H9 (cell line): ENCODE data around the gene ADAMTSL5. TPM values are rescaled to one million over a fixed set of nuclear protein-coding genes. Genes with fewer than 3 reads are reported as not detected.

ENCODE experiments used
- DNase-seq: peaks from one replicate; pipeline ENCODE4 v3.0.0-alpha.2; 2017
- H2AFZ ChIP-seq: one replicate; pipeline ENCODE4 v1.6.1; 2013; ENCODE audit warnings: mild to moderate bottlenecking, low read length, control low read depth, moderate library complexity
- H2AK5ac ChIP-seq: 2 replicates; pipeline ENCODE4 v1.6.1; 2013; ENCODE audit warnings: low read length, control low read depth, mixed read lengths; ENCODE audit not compliant: insufficient read length
- H2BK120ac ChIP-seq: one replicate; pipeline ENCODE4 v1.6.1; 2013; ENCODE audit warnings: low read depth, mild to moderate bottlenecking, low read length, control low read depth, inconsistent platforms; ENCODE audit not compliant: poor library complexity, severe bottlenecking
- H2BK12ac ChIP-seq: 2 replicates; pipeline ENCODE4 v1.6.1; 2013; ENCODE audit warnings: low read length, control low read depth, mixed read lengths, low read depth; ENCODE audit not compliant: insufficient read length
- H2BK15ac ChIP-seq: 2 replicates; pipeline ENCODE4 v1.6.1; 2013; ENCODE audit warnings: low read depth, low read length, control low read depth
- H2BK20ac ChIP-seq: one replicate; pipeline ENCODE4 v1.6.1; 2013; ENCODE audit warnings: low read depth, mild to moderate bottlenecking, low read length, control low read depth, inconsistent platforms; ENCODE audit not compliant: poor library complexity, severe bottlenecking
- H2BK5ac ChIP-seq: 2 replicates; pipeline ENCODE4 v1.6.1; 2013; ENCODE audit warnings: low read length, control low read depth, mixed read lengths; ENCODE audit not compliant: insufficient read length
- H3K14ac ChIP-seq: 2 replicates; pipeline ENCODE4 v1.6.1; 2013; ENCODE audit warnings: low read length, control low read depth; ENCODE audit not compliant: insufficient read depth
- H3K18ac ChIP-seq: 2 replicates; pipeline ENCODE4 v1.6.1; 2013; ENCODE audit warnings: low read depth, mild to moderate bottlenecking, mixed read lengths, low read length, control low read depth; ENCODE audit not compliant: insufficient read length
- H3K23ac ChIP-seq: 2 replicates; pipeline ENCODE4 v1.6.1; 2013; ENCODE audit warnings: low read length, control low read depth, mixed read lengths, low read depth; ENCODE audit not compliant: insufficient read length
- H3K23me2 ChIP-seq: 2 replicates; pipeline ENCODE4 v1.6.1; 2013; ENCODE audit warnings: low read depth, mild to moderate bottlenecking, mixed read lengths, low read length, control low read depth; ENCODE audit not compliant: insufficient read length, poor library complexity, severe bottlenecking
- H3K27ac ChIP-seq: 2 replicates; pipeline ENCODE4 v1.5.1; 2013; ENCODE audit warnings: low read length, control low read depth, mixed read lengths, low read depth; ENCODE audit not compliant: insufficient read length
- H3K27me3 ChIP-seq: 2 replicates; pipeline ENCODE4 v1.6.1; 2013; ENCODE audit warnings: low read length, control low read depth, inconsistent platforms; ENCODE audit not compliant: insufficient read depth
- H3K4ac ChIP-seq: 2 replicates; pipeline ENCODE4 v1.6.1; 2013; ENCODE audit warnings: low read depth, mild to moderate bottlenecking, control low read depth, inconsistent platforms, low read length, moderate library complexity
- H3K4me1 ChIP-seq: 2 replicates; pipeline ENCODE4 v1.6.1; 2013; ENCODE audit warnings: low read length, control low read depth, inconsistent platforms; ENCODE audit not compliant: insufficient read depth
- H3K4me2 ChIP-seq: 2 replicates; pipeline ENCODE4 v1.6.1; 2013; ENCODE audit warnings: low read length, control low read depth, mixed read lengths; ENCODE audit not compliant: insufficient read length, insufficient read depth
- H3K56ac ChIP-seq: 2 replicates; pipeline ENCODE4 v1.6.1; 2013; ENCODE audit warnings: low read depth, mild to moderate bottlenecking, mixed read lengths, low read length, control low read depth; ENCODE audit not compliant: insufficient read length
- H3K79me1 ChIP-seq: 2 replicates; pipeline ENCODE4 v1.6.1; 2013; ENCODE audit warnings: low read depth, mild to moderate bottlenecking, moderate library complexity, low read length, control low read depth, inconsistent platforms; ENCODE audit not compliant: insufficient read depth, poor library complexity, severe bottlenecking
- H3K79me2 ChIP-seq: 2 replicates; pipeline ENCODE4 v1.6.1; 2013; ENCODE audit warnings: low read length, control low read depth, inconsistent platforms; ENCODE audit not compliant: insufficient read depth
- H3K9ac ChIP-seq: 2 replicates; pipeline ENCODE4 v1.6.1; 2013; ENCODE audit warnings: low read length, control low read depth, mixed read lengths; ENCODE audit not compliant: insufficient read length; ENCODE audit errors: extremely low read depth
- H3K9me3 ChIP-seq: one replicate; pipeline ENCODE4 v1.6.1; 2013; ENCODE audit warnings: low read depth, low read length, inconsistent platforms; ENCODE audit not compliant: control insufficient read depth
- H3T11ph ChIP-seq: one replicate; pipeline ENCODE4 v1.6.1; 2013; ENCODE audit warnings: mild to moderate bottlenecking, low read length, control low read depth, inconsistent platforms
- H4K20me1 ChIP-seq: one replicate; pipeline ENCODE4 v1.6.1; 2013; ENCODE audit not compliant: control insufficient read depth, insufficient read length, insufficient read depth
- H4K5ac ChIP-seq: 2 replicates; pipeline ENCODE4 v1.6.1; 2013; ENCODE audit warnings: low read depth, mild to moderate bottlenecking, mixed read lengths, low read length, control low read depth; ENCODE audit not compliant: insufficient read length
- H4K8ac ChIP-seq: replicated peaks from 2 replicates; pipeline ENCODE4 v1.6.1; 2013; ENCODE audit warnings: low read length, control low read depth, mixed read lengths, low read depth; ENCODE audit not compliant: insufficient read length
- H4K91ac ChIP-seq: 2 replicates; pipeline ENCODE4 v1.6.1; 2013; ENCODE audit warnings: low read depth, mild to moderate bottlenecking, moderate library complexity, mixed read lengths, low read length, control low read depth; ENCODE audit not compliant: insufficient read length
- H3K27ac Mint-ChIP-seq, 3 experiments: 2 replicates in 2 of 3; 3 replicates in 1 of 3; pipeline ENCODE4 v1.8.0; 2020 to 2021; ENCODE audit warnings: mixed read lengths in 3 of 3, mild to moderate bottlenecking in 1 of 3, moderate library complexity in 1 of 3
- H3K27me3 Mint-ChIP-seq: 2 replicates; pipeline ENCODE4 v1.8.0; 2021; ENCODE audit warnings: low read depth, mild to moderate bottlenecking, moderate library complexity, mixed read lengths
- H3K36me3 Mint-ChIP-seq, 3 experiments: 2 replicates in 2 of 3; 3 replicates in 1 of 3; pipeline ENCODE4 v1.8.0; 2020 to 2021; ENCODE audit warnings: low read depth in 3 of 3, mixed read lengths in 3 of 3; ENCODE audit not compliant: insufficient read depth in 1 of 3
- H3K4me1 Mint-ChIP-seq, 2 experiments: 2 replicates each; pipeline ENCODE4 v1.8.0; 2020; ENCODE audit warnings: mixed read lengths in 2 of 2
- H3K4me3 Mint-ChIP-seq, 2 experiments: 2 replicates in 1 of 2; 3 replicates in 1 of 2; pipeline ENCODE4 v1.8.0; 2020 to 2021; ENCODE audit warnings: mild to moderate bottlenecking in 2 of 2, mixed read lengths in 2 of 2, moderate library complexity in 1 of 2
- H3K9me3 Mint-ChIP-seq, 2 experiments: 2 replicates in 1 of 2; 3 replicates in 1 of 2; pipeline ENCODE4 v1.8.0; 2020; ENCODE audit warnings: mild to moderate bottlenecking in 2 of 2, mixed read lengths in 2 of 2, moderate library complexity in 1 of 2
- WGBS: extraction: QIAGEN DNeasy Blood & Tissue Kit; methylation state at CpG from one replicate; pipeline ENCODE4 v1.1.7; 2013; ENCODE audit warnings: missing lambda C conversion rate, low lambda C conversion rate, mixed read lengths; ENCODE audit not compliant: insufficient read length; ENCODE audit errors: extremely low coverage; 5-methylcytosine and 5-hydroxymethylcytosine counted together
- total RNA-seq: library from RNA; stranded (reverse); gene quantifications from 2 replicates; pipeline ENCODE4 v1.2.1, GENCODE V29; 2021
- TF ChIP-seq, protein P1 (sequence below): fragments of 200-600 bp; sonication (generic); conservative IDR thresholded peaks from 3 replicates; pipeline ENCODE4 v1.8.0; 2021; ENCODE audit warnings: antibody characterized with exemption, mild to moderate bottlenecking

Gene ADAMTSL5
- total RNA-seq, 1 experiment from 2014 or later = 1.5 TPM

DNA sequence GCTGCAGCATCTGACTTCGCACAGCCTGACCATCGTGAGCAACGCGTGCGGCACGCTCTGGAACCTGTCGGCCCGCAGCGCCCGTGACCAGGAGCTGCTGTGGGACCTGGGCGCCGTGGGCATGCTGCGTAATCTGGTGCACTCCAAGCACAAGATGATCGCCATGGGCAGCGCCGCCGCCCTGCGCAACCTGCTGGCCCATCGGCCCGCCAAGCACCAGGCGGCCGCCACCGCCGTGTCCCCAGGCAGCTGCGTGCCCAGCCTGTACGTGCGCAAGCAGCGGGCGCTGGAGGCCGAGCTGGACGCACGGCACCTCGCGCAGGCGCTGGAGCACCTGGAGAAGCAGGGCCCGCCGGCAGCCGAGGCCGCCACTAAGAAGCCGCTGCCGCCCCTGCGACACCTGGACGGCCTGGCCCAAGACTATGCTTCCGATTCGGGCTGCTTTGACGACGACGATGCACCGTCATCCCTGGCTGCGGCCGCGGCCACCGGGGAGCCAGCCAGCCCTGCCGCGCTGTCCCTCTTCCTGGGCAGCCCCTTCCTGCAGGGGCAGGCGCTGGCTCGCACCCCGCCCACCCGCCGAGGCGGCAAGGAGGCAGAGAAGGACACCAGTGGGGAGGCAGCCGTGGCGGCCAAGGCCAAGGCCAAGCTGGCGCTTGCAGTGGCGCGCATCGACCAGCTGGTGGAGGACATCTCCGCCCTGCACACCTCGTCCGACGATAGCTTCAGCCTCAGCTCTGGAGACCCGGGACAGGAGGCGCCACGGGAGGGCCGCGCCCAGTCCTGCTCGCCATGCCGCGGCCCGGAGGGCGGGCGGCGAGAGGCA lies 47.4 kb downstream of the ADAMTSL5 start:
- Mint-ChIP-seq H3K27me3 (peaks cover 71% of the 10 kb centered on the region), H3K4me1 (peaks cover 2 to 4% of the 10 kb centered on the region in 2 experiments; a peak in 2 of 4 replicates), H3K9me3 (no peaks in the 10 kb centered on the region), H3K27ac (no peak overlapping the region), H3K4me3 (no peak overlapping the region), H3K36me3 (no peaks in the 10 kb centered on the region)
- H3K18ac ChIP-seq = no peak overlapping the region
- H3K56ac ChIP-seq = no peak overlapping the region
- H3T11ph ChIP-seq = no peak overlapping the region
- no peak overlapping the region for H4K5ac ChIP-seq
- H2AK5ac ChIP-seq = no peak overlapping the region
- H4K20me1 ChIP-seq = no peaks in the 10 kb centered on the region
- TF ChIP-seq, protein P1, sequence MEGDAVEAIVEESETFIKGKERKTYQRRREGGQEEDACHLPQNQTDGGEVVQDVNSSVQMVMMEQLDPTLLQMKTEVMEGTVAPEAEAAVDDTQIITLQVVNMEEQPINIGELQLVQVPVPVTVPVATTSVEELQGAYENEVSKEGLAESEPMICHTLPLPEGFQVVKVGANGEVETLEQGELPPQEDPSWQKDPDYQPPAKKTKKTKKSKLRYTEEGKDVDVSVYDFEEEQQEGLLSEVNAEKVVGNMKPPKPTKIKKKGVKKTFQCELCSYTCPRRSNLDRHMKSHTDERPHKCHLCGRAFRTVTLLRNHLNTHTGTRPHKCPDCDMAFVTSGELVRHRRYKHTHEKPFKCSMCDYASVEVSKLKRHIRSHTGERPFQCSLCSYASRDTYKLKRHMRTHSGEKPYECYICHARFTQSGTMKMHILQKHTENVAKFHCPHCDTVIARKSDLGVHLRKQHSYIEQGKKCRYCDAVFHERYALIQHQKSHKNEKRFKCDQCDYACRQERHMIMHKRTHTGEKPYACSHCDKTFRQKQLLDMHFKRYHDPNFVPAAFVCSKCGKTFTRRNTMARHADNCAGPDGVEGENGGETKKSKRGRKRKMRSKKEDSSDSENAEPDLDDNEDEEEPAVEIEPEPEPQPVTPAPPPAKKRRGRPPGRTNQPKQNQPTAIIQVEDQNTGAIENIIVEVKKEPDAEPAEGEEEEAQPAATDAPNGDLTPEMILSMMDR = peak; percentile 67
- H2BK15ac ChIP-seq = no peak overlapping the region; the same call in 1 of the 2 replicates
- H2BK120ac ChIP-seq = no peak overlapping the region
- no peak overlapping the region for H2BK20ac ChIP-seq
- no peaks in the 10 kb centered on the region for H3K4me1 ChIP-seq
- no peak overlapping the region for H2BK12ac ChIP-seq
- no peak overlapping the region for H3K23ac ChIP-seq
- WGBS = no CpG with 5 or more reads among the region's 83 CpGs
- no peak overlapping the region for H3K4ac ChIP-seq
- H3K79me2 ChIP-seq = no peaks in the 10 kb centered on the region
- H4K91ac ChIP-seq = no peak overlapping the region
- H3K27ac ChIP-seq = no peak overlapping the region
- H3K27me3 ChIP-seq = peaks cover 54% of the 10 kb centered on the region
- H3K9ac ChIP-seq = no peak overlapping the region
- H3K4me2 ChIP-seq = peak overlapping the region; percentile 37
- H3K23me2 ChIP-seq = peaks cover 5% of the 10 kb centered on the region
- no peak overlapping the region for H4K8ac ChIP-seq
- peak; percentile 81 for DNase-seq
- H2BK5ac ChIP-seq = no peak overlapping the region
- H3K79me1 ChIP-seq = no peaks in the 10 kb centered on the region
- no peaks in the 10 kb centered on the region for H3K9me3 ChIP-seq
- no peak overlapping the region; the same call in 1 of the 2 replicates for H3K14ac ChIP-seq
- no peak overlapping the region for H2AFZ ChIP-seq
